PC-9 (cell line): ENCODE measurements around the gene EXT2.

Experiments
- CTCF ChIP-seq: fragments of 200-600 bp; sonication (generic); conservative IDR thresholded peaks from 2 replicates; pipeline ENCODE4 v1.6.1; 2017; ENCODE audit warnings: mixed run types, antibody characterized with exemption, mild to moderate bottlenecking, moderate library complexity
- EZH2 ChIP-seq: fragments of 200-600 bp; sonication (generic); IDR thresholded peaks from 2 replicates; pipeline ENCODE4 v1.8.0; 2017; ENCODE audit warnings: antibody characterized with exemption, low read depth

- TF ChIP-seq CTCF: no peak
- no peak for TF ChIP-seq EZH2
Observed at GRCh38 chr11:44082645-44083044, 12.8 kb upstream of the EXT2 start.
